Fibroblast of skin of right quadriceps (primary cell): ENCODE data around the gene HMX1.

Source experiments
- DNase-seq: peaks from one replicate; pipeline ENCODE4 v3.0.0-alpha.2; 2013

The HMX1 gene

DNA sequence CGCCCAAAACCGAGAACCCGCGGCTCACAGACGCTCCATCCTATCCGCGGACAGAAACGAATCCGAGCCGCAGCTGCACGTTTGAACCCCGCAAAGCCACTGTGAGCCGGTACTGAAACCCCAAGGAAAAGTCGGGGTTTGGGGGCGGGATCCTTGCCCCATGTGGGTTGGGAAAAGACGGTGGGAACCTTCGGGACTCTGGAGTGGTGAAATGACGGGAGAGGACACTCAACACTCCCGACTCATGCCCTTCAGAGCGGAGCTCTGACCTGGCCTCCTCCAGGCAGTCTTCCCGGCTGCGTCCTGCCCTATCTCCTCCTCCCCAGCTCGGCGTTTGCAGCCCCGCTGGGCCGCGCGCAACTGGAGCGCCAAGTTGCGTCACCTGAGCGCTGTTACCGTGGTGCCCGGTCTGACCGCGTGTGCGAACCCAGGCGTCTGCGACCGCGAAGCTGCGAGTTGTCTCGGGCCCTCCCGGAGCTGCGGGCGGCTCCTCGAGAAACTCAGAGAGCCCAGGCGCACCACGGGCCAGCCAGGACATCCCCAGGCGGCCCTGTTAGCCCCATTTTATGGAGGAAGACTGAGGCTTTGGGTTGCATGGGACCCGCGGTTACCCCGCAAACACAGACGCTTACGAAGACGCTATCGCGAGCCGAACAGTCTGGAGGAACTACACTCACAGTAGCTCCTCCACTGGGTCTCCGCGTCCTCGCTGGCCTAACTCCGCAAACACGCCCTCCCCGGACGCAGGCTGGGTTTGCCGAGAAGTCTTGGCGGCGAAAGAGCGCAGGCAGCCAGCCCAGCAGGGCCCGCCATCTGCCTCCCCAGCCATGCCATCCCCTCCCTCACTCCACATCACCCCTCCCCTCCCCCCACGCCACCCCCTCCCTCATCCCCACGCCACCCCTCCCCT is 20.3 kb upstream of the HMX1 start:
- DNase-seq, result no peak

DNA sequence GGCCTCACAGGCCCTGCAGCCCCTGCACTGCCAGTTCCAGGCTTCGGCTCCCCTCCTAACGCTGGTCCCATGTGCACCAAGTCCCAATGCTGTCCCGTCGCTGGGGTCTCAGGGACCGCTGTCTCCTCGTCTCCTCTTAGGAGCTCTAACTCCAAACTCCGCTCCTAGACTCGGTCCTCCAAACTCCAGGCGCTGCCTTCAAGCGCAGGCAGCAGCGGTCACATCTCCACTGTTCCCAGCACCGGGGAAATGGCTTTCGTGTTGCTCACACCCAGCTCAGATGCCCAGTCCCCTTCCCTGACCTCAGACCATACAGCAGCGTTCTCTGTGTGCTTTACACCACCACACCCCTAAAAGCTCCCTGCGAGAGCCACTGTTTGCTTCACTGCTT is 19.6 kb upstream of the HMX1 start:
- DNase-seq, result no peak

DNA sequence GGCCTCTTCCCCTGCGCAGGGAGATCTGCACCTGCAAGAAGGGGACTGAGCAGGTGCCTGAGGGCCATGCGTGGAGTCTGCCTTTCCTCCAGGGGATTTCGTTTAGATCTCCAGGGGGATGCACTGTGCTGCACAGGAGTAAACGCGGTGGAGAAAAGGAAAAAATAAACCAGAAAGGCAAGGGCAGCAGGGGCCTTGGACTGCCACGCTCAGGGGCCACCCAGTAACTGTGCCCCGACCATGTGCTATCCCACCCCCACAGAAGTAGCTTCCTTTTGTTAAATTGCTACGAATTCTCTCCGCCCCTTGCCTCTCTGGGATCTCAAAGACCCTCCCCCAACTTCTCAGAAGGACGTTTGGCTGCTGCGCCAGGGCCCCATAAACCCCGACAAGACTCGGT is 17.2 kb upstream of the HMX1 start:
- no peak for DNase-seq

DNA sequence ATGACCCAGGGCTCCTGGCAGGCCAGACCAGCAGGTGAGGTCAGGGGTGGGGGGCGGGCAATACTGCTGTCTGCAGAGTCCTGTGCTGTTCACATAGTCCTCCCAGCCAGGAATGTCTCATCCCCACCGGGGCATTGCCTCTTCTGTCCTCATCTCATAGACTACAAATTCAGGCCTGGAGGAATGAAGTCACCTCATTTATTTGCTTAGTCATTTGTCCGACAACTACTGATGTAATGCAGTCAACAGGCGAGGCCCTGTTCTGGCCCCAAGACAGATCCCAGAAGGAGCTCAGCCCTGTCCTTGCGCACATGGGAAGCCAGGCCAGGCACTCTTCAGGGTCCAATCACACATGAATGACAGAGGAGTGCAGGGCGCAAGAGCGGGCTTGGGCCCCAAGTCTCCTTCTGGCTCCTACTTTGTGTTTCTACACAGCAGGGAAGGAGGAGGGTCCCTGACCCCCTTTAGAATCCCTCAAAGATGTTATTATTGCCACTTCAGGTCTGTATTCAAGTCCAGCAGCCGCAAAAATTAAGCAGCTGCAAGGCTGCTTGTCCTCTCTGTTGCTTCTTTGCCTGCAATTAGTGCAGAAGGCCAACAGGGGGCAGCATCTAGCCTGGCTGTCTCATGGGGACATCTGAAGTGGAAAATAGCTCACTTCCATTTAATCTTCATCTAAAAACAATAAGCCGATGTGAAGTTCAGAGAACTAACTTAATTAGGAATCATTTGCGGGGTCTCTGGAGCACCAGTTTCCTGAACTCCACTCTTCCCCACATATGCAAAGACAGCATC is 15.2 kb upstream of the HMX1 start:
- DNase-seq, result no peak

DNA sequence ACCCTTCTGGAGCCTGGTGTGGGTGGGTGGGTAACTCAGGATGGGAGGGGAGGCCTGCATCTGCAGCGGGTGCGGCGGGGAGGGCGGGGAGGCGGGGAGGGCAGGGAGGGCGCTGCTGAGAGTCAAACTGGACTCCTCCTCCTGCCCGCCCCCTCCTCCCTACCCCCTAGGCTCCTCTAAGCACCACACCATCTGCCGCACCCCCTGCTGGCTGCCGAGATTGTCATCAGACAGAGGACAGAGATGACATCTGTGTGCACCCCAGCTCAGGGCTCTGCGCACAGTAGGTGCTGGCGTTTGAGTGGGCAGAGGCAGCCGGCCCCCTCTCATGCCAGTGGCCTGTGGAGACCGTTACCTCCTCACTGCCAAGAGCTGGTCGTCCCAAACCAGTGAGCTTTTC is 10.6 kb upstream of the HMX1 start:
- no peak for DNase-seq

DNA sequence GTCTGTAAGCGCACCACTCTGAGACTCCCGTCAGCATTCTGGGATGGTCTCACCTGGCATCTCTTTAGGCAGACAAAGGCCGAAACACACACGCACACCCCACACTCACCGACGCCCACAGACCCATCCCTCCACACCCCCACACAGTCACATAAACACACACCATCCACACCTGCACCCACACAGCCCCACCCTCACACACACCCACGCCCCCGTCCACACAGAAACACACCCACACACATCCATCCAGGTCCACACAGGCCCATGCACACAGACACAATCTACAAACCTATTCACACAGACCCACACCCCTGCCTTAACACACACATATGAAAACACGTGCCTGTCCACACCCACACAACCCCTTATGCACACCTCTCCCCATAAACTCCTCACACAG is 9.2 kb upstream of the HMX1 start:
- no peak for DNase-seq

DNA sequence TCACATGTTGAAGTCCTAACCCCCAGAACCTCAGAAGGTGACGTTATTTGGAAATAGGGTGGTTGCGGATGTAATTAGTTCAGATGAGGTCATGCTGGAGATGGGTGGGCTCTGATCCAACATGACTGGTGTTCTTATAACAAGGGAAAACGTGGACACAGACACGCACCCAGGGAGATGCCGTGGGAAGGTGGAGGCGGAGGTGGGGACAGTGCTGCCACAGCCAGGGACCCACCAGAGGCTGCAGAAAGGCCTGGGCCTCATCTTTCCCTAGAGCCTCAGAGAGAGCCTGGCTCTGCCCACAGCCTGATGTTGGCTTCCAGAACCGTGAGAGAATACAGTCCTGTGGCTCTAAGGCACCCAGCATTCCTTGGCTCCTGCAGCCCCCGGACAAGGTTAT is 7.9 kb upstream of the HMX1 start:
- DNase-seq, result no peak

DNA sequence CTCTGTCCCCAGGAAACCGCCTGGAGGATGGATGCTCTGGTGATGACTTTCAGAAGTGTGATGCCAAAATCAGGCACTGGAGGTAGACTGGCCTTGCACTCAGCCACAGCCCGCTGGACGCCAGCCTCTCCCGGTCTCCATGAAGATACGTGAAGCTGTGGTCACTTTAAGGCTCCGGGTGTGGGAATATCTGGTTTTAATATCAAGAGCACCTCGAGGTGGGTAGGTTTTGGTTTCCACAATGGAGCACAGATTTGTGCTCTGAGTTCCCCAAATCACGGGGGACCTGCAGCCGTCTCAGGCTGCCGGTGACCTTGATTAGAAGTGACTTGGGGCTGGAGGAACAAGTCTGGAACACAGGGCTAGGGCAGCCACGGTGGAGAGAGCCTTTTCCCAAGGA is 6.8 kb upstream of the HMX1 start:
- DNase-seq, result no peak

DNA sequence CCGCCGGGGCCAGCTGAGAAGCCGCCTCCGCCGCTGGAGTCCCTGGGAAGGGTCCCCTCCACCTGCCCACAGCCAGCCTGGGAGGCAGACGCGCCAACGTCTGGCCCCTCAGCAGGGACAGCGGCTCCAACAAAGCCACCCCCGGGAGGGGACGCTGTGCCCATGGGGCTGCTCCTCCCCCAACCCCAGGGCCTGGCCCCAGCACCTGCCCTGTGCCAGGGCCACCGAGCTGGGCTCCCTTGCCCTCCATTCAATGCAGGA is 6.1 kb upstream of the HMX1 start:
- DNase-seq, result no peak

DNA sequence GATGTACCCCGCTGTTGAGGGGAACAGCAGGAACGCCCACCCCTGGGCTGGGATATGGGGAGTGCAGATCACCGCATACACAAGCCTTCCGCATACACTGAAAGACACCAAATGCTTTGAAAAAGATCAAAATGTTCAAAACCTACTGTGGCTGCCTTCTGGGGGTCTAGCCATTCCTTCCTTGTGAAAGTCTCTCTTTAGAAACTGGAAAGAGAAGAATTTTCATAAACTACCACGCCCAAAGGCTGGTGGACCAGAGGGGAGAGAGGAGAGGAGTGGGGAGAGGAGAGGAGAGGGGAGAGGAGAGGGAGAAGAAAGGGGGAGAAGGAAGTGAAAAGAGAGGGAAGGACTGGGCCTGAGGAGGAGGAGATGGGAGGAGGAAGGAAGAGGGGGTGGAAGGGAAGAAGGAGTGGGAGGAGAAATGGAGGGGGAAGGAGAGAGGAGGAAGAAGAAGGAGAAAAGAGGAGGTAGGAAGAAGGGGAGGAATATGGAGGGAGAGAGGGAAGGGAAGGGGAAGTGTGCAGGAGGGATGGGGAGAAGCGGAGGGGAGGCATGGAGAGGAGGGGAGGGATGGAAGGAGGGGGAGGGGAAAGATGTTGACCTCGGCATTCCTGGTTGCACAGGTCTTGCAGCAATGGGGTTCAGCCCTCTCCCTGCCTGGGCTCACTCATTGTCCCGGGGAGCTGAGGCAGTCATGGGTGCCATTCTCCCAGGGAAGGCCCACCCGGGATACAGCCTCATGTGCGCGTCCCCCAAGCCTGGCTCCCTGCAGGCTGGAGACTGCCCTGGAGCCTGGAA is 5.5 kb upstream of the HMX1 start:
- no peak for DNase-seq

DNA sequence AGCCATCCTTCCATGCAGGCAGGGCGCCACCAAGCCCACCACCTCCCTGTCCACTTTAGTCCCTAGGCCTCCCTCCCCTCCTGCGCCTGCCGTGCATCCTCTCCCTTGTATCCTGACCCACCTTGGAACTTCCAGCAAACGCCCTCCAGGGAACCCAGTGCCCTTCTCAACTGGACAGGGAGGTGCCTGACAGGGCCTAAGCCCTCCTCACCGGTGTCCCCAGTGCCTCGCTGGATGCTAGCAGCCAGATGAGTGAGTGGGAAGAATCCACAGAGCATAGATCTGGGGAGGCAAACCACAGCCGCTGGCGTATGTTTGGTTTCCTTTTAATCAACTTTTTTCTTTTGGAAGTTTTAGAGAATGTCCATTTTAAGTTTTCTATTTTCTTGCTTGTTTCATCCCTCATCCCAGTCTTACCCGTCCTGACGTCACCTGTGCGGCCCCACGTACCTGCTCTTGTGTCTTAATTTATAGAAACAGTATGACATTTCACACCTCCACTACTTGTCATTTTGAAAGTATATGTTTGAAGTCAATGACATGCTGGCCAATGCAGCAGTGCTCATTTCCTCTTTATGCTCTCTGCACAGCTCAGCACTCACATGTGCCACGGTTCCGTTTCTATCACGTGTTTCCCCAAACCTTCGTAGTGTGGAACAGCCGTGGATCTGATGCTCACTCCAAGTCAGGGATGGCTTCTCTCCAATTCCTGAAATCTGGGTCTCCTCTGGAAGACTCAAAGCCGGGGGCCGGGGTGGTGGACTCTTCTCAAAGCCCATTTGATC is 3.4 kb upstream of the HMX1 start:
- DNase-seq, result no peak

DNA sequence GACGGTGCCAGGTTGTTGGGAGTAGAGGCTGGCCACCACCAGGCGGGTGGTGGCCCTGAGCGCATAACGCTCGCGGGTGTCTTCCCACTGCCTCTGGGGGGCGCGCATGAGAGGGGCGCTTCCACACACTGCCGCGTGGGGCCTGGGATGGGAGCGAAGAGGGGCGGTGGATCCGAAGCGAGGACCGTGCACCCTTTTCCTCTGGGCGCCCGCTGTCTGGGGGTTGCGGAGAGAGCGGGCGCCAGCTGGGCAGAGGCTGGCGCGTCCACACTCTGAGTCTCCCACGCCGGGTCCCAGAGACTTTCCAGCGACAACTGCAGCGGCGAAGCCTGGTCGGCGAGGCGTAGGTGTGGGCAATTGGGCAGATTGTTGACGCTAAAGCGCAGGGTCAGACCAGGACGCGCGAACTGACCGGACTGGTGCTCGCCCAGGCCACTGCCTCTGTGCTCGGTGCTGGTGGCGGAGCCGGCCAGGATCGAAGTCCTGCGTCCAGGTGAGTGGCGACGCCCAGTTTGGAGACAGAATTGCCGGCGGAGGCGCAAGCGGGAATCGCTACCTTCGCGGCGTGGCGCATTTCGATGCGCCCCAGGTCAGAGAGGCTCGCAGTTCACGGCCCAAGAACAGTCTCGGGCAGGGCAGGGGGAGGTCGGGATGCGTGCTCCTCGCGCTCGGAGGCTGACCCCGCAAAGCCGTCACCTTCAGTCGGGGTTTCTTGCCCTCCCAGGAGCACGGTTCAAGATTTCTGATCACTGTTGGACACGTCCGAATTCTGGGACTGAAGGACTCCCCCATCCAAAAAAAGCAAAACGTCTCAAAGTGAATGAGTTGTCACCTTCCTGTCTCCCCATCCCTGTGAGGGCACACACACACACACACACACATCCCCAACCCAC is 2.6 kb upstream of the HMX1 start:
- no peak for DNase-seq

DNA sequence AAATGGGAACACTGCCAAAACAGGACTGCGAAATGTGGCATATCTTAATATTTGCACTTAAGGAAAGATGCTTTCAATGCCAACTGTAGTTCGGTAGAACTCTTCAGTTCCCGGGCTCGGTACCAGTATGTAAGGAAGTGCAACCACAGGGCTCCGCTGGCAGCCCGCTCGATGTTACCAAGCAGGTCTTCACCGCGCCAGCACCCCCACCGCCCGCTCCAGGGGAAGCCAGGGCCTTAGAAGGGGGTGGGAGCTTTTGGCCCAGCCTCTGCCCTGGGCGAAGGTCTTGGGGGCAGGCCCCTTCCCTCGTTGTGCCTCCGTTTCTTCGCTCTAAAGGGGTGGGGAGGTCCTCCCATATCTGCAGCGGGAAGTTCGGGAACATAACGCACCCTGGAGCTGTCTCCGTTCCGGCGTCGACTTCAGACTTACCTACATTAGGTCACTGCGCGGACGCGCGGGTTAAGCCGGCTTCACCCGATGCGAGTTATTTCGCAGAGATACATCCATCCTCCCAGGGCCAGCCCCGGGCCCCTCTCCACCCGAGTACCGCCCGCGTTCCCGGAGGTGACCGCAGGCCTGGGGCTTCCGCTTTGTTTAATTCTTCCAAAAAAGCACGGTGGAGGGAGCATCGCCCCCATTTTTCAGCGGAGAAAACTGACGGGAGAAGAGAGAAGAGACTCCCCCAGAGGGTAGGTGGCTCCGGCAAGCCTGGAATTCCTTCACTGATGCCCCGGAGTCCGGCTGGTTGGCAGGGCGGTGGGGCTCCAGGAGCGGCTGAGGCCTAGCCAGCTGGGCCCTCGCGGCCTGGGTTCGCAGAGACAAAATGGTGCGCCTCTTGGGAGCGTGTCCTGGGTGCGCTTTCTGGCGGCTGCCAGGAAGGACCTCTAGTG is 1.0 kb upstream of the HMX1 start:
- no peak for DNase-seq

DNA sequence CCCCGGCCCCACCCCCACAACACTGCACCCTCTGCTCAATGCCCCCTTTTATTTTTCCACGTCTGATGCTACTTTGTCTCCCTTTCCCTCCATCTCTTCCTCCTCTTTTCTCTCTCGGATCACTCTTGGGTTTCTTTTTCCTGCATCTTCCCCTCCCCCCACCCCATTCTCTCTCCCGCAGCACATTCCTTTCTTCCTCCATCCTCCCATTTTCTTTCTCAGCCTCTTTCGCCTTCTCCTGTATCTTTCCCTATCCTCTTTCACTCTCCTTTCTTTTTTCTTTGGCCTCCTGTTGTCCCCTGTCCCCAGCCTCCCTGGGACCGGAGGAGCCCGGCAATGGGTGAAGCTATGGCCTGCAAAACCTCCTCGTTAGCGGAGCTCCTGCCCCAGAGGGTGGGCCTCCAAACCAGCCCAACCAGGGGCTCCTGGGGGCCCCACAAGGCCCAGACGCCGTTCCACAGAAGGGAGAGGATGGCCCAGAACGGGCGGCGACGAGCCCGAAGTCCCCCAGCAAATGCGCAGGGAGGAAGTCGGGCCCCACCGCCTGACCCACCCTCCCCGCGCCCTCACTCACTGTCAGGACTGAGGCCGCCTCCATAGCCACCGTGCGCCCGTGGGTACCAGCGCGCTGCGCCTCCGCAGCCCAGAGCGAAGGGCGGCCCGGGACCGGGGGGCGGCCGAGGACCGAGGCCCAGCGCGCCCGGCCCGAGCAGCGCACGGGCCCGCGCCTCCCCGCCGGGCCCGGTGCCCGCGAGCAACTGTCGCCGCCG is 807 bp downstream of the HMX1 start:
- no peak for DNase-seq

DNA sequence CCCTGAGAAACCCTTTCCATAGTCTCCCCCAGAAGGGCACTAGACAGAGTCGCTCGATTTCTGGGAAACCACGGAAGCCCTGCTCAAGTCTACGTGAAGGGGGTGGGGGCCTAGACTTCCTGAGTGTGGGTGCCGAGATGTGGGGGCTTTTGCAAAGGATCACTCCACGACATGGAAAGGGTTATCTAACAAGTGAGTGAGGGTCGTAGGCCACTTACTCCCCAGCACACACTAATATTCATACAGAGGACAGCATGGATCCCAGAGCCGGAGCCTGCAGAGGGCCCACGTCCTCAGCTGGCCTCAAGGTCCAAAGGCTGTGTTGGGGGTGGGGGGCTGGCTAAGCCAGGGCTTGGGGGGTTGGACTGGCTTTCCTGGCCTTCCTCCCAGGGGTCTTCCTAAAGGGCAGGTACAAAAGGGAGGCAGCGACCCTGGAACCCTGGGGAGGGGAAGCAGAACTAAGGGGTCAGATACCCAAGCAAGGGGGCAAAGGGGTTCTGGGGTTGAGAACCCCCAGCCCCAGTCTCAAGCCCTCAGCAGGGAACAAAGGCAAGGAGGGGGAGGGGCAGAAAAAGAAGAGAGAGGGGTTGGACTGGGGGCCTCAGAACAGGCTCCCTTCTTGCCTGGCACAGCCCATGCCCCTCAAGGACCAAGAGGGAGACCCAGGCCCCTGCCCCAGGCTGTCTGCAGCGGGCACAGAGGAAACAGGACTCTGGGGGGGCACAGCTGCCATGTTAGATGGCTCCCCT is 1.6 kb downstream of the HMX1 start:
- DNase-seq, result no peak

DNA sequence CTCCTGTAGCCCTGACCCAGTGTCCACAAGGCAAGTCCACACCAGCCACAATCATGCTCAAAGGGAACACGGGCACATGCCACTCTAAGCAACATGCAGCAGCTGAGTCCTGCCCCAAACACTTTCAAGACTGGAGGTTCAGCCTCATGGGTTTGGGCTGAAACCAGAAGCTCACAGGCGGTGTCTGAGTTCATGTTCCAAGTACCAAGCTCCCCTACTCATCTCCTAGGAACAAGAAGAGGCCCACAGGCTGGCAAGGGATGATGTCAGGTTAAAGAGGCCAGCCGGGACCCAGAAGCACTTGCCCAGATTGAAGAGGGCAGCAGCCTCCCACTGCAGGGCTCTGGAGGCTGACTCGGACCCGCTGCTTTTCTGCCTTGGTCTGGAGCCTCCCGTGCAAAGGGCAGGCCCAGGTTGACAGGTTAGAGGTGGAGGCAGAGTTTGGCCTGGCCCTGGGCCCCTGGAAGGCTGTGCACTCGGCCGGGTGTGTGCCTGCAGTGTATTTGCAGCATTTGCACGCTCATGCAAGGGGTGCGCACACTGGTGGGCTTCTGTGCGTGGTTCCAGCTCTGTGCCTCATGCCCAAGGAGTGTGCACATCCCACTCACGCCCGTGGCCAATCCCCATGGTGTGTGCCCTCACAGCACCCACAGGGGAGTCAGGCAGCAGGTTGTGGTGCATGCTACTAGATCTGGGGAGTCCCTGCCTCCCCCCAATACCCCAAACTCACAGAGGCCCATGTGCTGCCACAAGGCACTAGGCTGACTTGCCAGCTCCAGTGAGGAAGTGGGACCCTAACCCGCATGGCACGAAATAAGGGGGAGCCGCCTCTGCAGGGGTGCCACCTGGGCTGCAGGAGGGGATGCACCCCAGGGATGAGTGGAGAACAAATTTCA is 2.4 kb downstream of the HMX1 start:
- DNase-seq, result no peak

DNA sequence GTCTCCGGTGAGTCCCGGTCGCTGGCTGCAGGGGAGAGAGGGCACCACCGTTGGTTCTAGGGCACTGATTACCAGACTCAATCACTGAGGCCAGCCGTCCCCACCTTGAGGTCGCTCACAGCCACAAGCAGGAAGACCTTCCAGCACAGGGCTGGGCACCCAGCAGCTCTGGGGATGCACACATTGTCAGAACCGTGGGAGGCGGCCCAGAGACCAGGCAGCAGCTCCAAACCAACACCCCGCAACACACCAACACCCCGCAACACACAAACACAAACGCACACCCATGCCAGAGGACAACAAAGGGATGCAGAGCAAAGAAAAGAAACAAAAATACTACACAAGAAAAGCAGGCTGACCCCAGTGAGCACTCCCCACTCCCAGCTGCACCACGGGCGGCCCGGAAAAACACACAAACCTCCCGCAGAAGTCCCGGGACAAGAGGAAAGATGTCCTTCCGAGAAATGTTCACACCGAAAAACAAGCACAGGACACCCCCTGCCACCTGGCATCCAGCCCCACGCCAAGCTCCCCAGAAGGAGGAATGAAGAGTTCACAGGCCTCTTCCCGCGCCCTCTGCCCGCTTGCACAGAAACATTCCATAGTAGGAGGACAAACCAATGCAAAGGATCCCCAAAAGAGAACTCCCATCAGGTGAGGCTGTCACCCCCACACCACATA is 3.2 kb downstream of the HMX1 start:
- no peak for DNase-seq
